Vagina (tissue), 2 donors: ENCODE measurements around the gene TRABD2B. TPM values are rescaled to one million over a fixed set of nuclear protein-coding genes. Genes with fewer than 3 reads are reported as not detected.

ENCODE experiments used
- DNase-seq, 2 donors: peaks; one replicate each; pipeline ENCODE4 v3.0.0-alpha.2; 2017; ENCODE audit errors: extremely low spot score in 2 of 2
- H3K27ac ChIP-seq: fragments of 200-600 bp; sonication (generic); one replicate; pipeline ENCODE4 v1.5.1; 2019
- H3K27me3 ChIP-seq: fragments of 200-600 bp; sonication (generic); one replicate; pipeline ENCODE4 v1.5.1; 2019
- H3K36me3 ChIP-seq, 2 donors: fragments of 200-600 bp; sonication (generic); one replicate each; pipeline ENCODE4 v1.5.1; 2017 to 2019
- H3K4me1 ChIP-seq: fragments of 200-600 bp; sonication (generic); one replicate; pipeline ENCODE4 v1.5.1; 2019
- H3K4me3 ChIP-seq, 2 donors: fragments of 200-600 bp; sonication (generic); 1 replicate in 1 of 2; 2 replicates in 1 of 2; pipeline ENCODE4 v1.5.1; 2016 to 2019
- H3K9me3 ChIP-seq: fragments of 200-600 bp; sonication (generic); one replicate; pipeline ENCODE4 v1.5.1; 2019
- POLR2A ChIP-seq, 2 donors: fragments of 450-650 bp; IDR thresholded peaks; one replicate each; pipeline ENCODE4 v1.6.1; 2017; ENCODE audit warnings: antibody characterized with exemption in 2 of 2, mild to moderate bottlenecking in 2 of 2, moderate library complexity in 2 of 2
- POLR2AphosphoS5 ChIP-seq, 2 donors: sonication (generic); formaldehyde crosslinking; IDR thresholded peaks; one replicate each; pipeline ENCODE4 v1.9.0; 2017; ENCODE audit warnings: antibody characterized with exemption in 2 of 2, mild to moderate bottlenecking in 2 of 2, low read depth in 1 of 2; ENCODE audit not compliant: insufficient read depth in 1 of 2
- intact Hi-C: fragments of 100-400 bp; cut with DNase I; formaldehyde crosslinking; loops from one replicate; pipeline ENCODE4 v1.15.1; 2023
- total RNA-seq: library from RNA; depleted of rRNA; stranded (reverse); fragments of >200 nt; gene quantifications from one replicate; pipeline ENCODE4 v1.2.3, GENCODE V29; 2016
- TF ChIP-seq, protein P1 (sequence below), 3 experiments: fragments of 450-650 bp in 2 of 3; fragments of 200-600 bp in 1 of 3; sonication (generic) in 1 of 3; IDR thresholded peaks; one replicate each; pipeline ENCODE4 v1.5.1; 2017 to 2019; ENCODE audit warnings: antibody characterized with exemption in 3 of 3, mild to moderate bottlenecking in 2 of 3, moderate library complexity in 2 of 3

The TRABD2B gene
- total RNA-seq, 1 donor from 2014 or later, result 5.6 TPM

DNA sequence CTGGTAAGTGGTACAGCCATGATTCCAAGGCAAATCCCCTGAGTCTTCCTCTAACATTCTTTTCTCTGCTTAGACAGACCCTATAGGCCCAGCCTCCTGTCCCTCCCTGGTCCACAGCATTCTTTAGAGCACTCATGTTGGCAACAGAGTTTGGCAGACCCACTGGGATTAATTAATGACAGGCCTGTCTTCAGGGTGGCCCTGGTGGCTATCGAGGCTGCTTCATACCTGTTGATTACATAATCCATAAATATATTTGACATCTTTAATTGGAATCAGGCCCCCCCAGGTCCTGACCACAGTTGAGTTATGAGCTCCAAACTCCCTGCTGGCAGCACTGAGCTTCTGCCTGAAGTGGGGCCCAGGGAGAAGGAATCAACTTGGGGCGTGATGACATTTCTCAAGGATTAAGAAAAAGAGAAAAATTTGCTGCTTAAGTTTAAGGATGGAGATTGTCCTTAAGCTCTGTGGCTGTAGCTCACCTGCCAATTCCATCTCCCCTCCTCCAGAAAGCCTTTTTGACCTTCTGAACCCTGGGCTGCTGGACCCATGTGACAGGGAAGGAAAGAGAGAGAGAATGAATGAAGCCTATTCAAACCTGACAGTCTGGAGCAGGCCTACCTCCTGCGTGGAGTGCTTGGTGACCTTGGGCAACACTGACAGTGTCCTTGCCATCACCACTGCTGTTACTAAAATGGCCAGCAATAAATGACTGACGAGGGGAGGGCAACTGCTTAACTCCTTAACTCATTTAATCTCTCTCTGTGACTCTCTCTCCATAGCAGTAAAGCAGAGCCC is 156.6 kb downstream of the TRABD2B start:
- DNase-seq, result no peak
- intact Hi-C loops, result no loop called here
- peaks cover 3% of the 10 kb centered on the region for H3K9me3 ChIP-seq
- TF ChIP-seq POLR2A (IDR thresholded peaks at IDR 0.05) (no peak), POLR2AphosphoS5 (IDR thresholded peaks at IDR 0.05; ENCODE audit: insufficient read depth in 1 of 2, low read depth in 1 of 2) (no peak)
- TF ChIP-seq, protein P1, sequence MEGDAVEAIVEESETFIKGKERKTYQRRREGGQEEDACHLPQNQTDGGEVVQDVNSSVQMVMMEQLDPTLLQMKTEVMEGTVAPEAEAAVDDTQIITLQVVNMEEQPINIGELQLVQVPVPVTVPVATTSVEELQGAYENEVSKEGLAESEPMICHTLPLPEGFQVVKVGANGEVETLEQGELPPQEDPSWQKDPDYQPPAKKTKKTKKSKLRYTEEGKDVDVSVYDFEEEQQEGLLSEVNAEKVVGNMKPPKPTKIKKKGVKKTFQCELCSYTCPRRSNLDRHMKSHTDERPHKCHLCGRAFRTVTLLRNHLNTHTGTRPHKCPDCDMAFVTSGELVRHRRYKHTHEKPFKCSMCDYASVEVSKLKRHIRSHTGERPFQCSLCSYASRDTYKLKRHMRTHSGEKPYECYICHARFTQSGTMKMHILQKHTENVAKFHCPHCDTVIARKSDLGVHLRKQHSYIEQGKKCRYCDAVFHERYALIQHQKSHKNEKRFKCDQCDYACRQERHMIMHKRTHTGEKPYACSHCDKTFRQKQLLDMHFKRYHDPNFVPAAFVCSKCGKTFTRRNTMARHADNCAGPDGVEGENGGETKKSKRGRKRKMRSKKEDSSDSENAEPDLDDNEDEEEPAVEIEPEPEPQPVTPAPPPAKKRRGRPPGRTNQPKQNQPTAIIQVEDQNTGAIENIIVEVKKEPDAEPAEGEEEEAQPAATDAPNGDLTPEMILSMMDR (IDR thresholded peaks at IDR 0.05), result no peak
- H3K27me3 ChIP-seq, result no peaks in the 10 kb centered on the region
- no peak overlapping the region for H3K27ac ChIP-seq
- H3K4me3 ChIP-seq, result no peak overlapping the region
- H3K4me1 ChIP-seq, result peaks cover 9% of the 10 kb centered on the region
- no peaks in the 10 kb centered on the region for H3K36me3 ChIP-seq

GRCh38 chr1:47839433-47839760 is 157.8 kb downstream of the TRABD2B start:
- intact Hi-C loops, result no loop called here
- peaks cover 9% of the 10 kb centered on the region for H3K4me1 ChIP-seq
- no peaks in the 10 kb centered on the region for H3K36me3 ChIP-seq
- TF ChIP-seq, protein P1 (IDR thresholded peaks at IDR 0.05), result no peak
- no peak for TF ChIP-seq POLR2AphosphoS5 (IDR thresholded peaks at IDR 0.05; ENCODE audit: insufficient read depth in 1 of 2, low read depth in 1 of 2)
- no peak for TF ChIP-seq POLR2A (IDR thresholded peaks at IDR 0.05)
- no peak overlapping the region for H3K4me3 ChIP-seq
- DNase-seq, result no peak
- no peaks in the 10 kb centered on the region for H3K27me3 ChIP-seq
- no peak overlapping the region for H3K27ac ChIP-seq
- peaks cover 6% of the 10 kb centered on the region for H3K9me3 ChIP-seq

- H3K27ac ChIP-seq, result no peak overlapping the region
- peaks cover 9% of the 10 kb centered on the region for H3K4me1 ChIP-seq
- intact Hi-C loops, result no loop called here
- peaks cover 6% of the 10 kb centered on the region for H3K9me3 ChIP-seq
- H3K27me3 ChIP-seq, result no peaks in the 10 kb centered on the region
- TF ChIP-seq, protein P1 (IDR thresholded peaks at IDR 0.05), result no peak
- TF ChIP-seq POLR2AphosphoS5 (IDR thresholded peaks at IDR 0.05; ENCODE audit: insufficient read depth in 1 of 2, low read depth in 1 of 2) (no peak), POLR2A (IDR thresholded peaks at IDR 0.05) (no peak)
- no peak for DNase-seq
- no peak overlapping the region for H3K4me3 ChIP-seq
- H3K36me3 ChIP-seq, result no peaks in the 10 kb centered on the region
These were observed 158.4 kb downstream of the TRABD2B start for GRCh38 chr1:47838562-47839432.

- DNase-seq, result no peak
- Histone ChIP-seq H3K9me3 (peaks cover 6% of the 10 kb centered on the region), H3K27me3 (no peaks in the 10 kb centered on the region), H3K4me1 (peaks cover 9% of the 10 kb centered on the region), H3K27ac (no peak overlapping the region), H3K4me3 (no peak overlapping the region), H3K36me3 (no peaks in the 10 kb centered on the region)
- intact Hi-C loops, result no loop called here
- no peak for TF ChIP-seq POLR2A (IDR thresholded peaks at IDR 0.05)
- TF ChIP-seq, protein P1 (IDR thresholded peaks at IDR 0.05), result no peak
- no peak for TF ChIP-seq POLR2AphosphoS5 (IDR thresholded peaks at IDR 0.05; ENCODE audit: insufficient read depth in 1 of 2, low read depth in 1 of 2)
These were observed 159.2 kb downstream of the TRABD2B start for GRCh38 chr1:47837866-47838561.
